ENCODE measurements around the gene MACROD1.
A peak's percentile ranks its signal among the peaks of the same experiment; 100 is the strongest.
"Not testable (repeated sequence)": the region's sequence is repeated elsewhere in the genome, so short reads cannot be mapped to it uniquely, and the experiment has no call there.

MACROD1 gene

DNA sequence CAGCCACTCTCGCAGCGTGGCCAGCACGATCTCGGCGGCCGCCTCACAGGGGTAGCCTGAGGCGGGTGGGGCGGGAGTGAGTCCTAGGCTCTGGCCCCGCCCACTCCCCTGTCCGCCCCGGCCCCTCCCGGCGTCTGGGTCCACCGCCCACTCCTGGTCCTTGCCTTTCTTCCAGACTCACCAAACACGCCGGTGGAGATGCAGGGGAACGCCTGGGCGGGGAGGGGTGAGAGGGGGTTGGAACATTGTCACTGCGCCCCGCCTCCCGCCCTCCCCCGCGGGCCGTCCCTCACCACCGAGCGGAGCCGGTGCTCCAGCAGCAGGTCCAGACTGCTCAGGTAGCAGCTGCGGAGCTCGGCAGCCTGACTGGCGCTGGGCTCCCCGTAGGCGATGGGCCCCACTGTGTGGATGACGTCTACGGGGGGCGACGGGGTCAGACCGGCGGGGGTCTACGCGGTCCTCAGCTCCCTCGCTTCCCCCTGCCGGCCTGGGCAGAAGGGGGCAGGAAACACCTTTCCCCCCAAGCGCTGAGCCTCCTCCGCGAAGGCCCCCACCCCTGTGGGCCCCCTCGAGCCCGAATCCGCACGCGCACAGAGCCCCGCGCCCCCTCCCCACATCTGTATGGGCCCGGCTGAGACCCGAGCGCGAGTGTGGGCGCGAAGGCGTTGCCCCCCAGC lies 166.4 kb downstream of the MACROD1 start:
- peak; percentile 24 to 37 for DNase-seq (ENCODE audit: low read depth in 2 of 2)

DNA sequence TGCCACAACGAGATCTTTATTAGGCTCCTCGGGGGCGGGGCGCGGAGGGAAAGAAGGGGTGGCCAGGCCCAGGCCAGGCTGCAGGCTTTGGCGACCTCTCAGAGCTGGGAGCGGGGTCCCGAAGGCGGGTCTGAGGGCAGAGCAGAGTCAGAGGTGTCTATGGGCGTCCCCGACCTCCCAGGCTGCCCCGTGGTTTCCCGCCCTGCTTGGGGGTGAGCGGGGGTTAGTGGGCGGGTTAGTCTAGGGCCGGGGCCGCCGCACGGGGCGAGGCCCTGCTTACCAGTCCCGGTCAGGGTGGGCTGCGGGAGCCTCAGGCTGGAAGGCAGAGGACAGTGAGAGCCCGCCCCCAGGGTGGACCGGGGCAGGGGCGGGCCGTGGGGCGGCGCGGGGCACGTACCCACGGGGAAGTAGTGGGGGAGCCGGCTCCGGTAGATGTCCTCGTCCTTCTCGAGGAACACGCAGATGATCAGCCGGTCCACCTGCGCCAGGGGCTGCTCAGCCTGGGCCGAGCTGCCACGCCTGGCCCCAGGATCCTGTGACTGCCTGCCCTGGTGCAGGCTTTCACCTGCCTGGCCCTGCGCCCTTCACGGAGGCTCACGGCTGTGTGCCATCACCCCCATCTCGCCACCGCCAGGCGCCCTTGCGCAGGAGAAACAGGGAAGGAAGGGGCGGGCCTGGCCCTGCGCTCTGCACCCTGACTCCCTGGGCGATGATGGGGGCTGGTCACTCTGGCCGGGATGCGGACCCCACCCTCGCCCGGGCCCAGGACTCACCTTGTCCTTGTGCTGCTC lies 167.2 kb downstream of the MACROD1 start:
- DNase-seq (ENCODE audit: low read depth in 2 of 2) = no peak

DNA sequence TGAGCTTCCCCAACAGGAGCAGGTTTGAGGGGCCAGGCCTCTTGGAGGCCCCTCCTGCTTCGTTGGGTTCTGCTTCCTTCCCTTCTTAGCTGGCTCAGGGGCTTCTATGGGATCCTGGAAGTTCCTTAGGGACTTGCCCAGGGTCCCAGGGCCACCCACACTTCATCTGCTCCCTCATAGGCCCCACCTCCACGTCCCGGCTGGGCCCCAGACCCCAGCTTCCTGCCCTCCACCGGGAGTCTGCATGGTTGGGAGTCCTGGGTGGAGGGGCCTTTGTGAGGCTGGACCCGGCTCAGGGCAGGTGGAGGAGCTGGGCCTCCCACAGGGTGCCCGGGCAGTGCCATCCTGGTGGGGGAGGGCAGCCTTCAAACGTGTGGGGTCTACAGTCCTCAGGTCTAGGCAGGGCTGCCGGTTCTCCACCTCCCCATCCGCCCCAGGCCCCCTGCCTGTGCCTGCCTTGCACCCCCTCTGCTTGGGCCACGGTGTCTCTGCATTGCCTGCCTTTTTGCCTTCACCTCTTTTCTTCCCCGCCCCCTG lies 168.0 kb downstream of the MACROD1 start:
- DNase-seq (ENCODE audit: low read depth in 2 of 2) = no peak

DNA sequence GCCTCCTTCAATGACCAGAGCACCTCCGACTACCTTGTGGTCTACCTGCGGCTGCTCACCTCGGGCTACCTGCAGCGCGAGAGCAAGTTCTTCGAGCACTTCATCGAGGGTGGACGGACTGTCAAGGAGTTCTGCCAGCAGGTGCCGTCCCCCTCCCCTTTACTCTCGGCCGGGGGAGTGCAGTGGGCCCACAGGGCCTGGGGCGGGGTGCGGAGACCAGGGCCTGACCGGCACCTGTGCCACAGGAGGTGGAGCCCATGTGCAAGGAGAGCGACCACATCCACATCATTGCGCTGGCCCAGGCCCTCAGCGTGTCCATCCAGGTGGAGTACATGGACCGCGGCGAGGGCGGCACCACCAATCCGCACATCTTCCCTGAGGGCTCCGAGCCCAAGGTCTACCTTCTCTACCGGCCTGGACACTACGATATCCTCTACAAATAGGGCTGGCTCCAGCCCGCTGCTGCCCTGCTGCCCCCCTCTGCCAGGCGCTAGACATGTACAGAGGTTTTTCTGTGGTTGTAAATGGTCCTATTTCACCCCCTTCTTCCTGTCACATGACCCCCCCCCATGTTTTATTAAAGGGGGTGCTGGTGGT lies 168.7 kb downstream of the MACROD1 start:
- no peak for DNase-seq (ENCODE audit: low read depth in 2 of 2)

DNA sequence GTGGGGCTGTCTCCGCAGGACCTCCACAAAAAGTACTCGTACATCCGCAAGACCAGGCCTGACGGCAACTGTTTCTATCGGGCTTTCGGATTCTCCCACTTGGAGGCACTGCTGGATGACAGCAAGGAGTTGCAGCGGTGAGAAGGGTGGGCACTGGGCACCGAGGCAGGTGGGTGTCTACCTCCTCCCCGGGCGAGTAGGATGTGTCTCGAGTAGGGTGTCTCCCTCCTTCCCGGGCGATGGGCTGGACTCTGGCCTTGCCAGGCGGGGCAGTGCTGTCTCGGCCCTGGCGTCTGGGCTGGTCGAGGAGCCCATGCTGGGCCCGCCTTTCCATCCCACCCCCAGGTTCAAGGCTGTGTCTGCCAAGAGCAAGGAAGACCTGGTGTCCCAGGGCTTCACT lies 169.4 kb downstream of the MACROD1 start:
- DNase-seq (ENCODE audit: low read depth in 2 of 2) = no peak

DNA sequence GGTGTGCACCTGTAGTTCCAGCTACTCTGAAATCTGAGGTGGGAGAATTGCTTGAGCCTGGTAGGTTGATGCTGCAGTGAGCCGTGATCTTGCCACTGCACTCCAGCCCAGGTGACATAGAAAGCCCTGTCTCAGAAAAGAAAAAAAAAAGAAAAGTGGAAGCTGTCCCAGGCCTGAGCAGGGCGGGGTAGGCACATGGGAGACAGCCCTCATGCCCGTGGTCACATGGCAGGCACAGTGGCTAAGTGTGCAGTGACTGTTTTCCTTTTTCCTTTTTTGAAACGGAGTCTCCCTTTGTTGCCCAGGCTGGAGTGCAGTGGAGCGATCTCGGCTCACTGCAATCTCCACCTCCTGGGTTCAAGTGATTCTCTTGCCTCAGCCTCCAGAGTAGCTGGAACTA lies 171.9 kb downstream of the MACROD1 start:
- no peak for DNase-seq (ENCODE audit: low read depth in 2 of 2)

DNA sequence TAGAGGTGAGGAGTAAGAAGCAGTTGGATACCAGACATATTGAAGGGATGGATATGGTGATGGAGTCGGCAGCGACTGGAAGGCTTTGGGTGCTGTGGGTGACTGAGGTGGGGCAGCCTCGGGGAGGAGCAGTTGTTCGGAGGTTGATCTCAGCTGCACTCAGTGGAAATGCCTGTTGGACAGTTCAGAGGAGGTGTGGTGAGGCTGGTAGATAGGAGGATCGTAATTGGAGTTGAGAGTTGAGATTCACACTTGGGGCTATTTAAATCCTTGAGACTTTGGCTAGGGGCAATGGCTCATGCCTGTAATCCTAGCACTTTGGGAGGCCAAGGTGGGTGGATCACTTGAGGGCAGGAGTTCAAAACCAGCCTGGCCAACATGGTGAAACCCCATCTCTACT lies 172.8 kb downstream of the MACROD1 start:
- no peak for DNase-seq (ENCODE audit: low read depth in 2 of 2)

DNA sequence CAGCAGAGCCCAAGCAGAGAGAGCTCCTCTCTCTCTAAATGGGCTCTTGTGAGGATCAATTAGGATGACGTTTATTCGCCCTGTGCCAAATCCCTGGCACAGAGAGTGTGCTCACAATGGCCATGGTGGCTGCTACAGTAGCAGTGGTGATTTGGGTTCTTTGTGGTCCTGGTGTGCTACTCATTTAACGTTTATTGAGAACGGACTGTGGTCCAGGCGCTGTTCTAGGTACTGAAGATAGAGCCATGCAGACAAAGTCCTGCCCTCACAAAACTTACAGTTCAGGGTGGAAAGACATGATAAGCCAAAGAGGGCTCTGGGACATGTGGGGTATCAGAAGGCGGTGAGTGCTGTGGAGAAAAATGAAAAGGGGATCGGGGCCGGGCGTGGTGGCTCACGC lies 174.4 kb downstream of the MACROD1 start:
- DNase-seq (ENCODE audit: low read depth in 2 of 2) = no peak

DNA sequence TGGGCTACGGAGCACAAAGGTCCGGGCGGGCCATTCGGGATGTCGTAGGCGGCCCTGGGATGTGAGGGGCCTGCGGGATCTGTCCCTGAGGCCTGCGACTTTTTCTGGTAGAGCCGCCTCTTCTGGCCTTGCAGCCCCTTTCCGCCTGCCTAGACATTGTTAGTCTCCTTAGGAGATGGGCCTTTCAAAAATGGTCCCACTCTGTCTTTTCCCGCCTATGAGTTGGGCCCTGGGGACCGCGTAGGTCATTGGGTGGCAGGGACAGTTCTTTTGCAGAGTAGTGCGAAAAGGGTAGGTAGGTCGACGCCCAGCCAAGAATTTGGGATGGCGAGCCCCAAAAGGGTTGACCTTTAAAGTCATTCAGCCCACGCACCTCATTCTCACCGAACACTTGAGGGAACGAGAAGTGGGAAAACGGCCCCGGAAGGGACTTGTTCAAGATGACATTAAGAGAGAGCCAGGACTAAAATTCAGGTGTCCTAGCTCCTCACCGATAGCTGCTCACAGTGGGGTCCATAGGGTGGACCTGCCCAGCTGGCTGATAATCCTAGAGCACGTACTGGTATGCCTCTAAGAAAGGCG lies 178.9 kb downstream of the MACROD1 start:
- no peak for DNase-seq (ENCODE audit: low read depth in 2 of 2)

DNA sequence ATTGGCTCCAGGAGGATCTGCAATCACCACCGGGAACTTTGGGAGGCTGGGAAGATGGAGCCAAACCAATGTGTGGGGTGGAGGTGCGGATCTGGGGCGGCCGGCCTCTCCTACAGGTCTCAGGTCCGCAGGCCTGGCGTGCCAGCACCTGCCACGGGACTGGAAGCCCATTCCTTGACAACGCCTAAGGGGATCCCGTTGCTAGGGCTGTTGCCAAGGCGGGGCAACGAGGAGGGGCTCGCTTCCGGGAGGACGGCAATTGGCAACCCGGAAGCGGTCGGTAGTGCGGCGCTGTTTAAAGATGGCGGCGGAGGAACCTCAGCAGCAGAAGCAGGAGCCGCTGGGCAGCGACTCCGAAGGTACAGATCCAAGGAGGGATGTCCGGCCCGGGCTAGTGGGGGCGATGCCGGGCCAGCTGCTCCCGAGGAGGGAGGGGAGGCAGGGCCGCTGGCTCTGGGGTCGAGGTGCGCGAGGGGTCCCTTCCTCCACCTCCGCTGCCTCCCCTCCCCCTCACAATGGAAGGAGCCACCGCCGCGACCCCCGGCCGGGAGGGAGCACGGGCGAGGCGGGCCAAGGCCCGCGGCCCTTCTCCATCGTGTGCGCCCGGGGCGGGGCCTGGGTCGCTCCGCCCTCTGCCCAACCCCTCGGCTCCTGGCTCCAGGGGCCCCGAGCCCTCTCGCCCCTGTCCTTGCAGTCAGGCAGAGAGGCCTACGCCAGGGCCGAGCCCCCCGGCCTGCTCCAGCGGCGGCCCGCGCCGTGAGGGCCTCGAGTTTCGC lies 179.6 kb downstream of the MACROD1 start, which contains the start of gene OTUB1:
Gene OTUB1, plus strand, starts transcription at position 283 of the 776 bp plus-strand sequence. Its CDS starts 19 bp downstream, at position 302.
- peak; percentile 71 to 73 for DNase-seq (ENCODE audit: low read depth in 2 of 2)

DNA sequence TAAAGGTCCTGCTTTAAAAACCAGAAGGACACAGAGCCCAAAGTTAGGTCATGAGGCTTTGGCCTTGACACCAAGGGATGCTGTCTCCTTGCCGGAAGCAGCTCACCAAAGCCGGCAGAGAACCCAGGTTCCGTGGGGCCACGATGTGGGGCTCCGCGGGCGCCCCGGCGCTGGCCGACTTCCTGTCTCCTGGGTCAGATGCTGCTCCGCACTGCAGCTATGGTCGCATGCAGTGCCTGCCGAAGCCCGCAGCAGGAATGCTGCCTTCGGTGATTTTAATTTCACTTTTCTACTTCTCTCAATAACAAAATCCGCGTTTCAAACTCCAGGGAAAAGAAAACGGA lies 180.1 kb downstream of the MACROD1 start:
- peak in 1 of 2 donors; percentile 32 for DNase-seq (ENCODE audit: low read depth in 2 of 2)

DNA sequence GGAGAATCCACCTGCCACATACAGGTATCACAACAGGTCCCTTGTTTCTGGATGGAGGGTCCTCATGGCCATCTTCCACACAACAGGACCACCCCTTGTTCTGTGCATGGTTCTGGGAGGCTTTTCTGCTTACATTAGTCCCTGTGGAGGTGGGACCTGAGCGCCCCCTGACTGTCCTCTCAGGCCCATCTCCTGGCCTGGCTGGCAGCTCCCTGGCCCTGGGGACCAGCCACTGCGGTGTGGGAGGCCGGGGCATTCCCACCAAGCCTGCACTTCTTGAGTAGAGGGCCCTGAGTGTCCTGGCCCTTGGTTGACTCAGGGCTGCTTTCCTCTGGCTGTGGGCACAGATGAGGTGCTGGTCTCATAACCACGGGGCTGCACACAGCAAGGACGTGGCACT lies 186.5 kb downstream of the MACROD1 start:
- DNase-seq (ENCODE audit: low read depth in 2 of 2) = no peak

DNA sequence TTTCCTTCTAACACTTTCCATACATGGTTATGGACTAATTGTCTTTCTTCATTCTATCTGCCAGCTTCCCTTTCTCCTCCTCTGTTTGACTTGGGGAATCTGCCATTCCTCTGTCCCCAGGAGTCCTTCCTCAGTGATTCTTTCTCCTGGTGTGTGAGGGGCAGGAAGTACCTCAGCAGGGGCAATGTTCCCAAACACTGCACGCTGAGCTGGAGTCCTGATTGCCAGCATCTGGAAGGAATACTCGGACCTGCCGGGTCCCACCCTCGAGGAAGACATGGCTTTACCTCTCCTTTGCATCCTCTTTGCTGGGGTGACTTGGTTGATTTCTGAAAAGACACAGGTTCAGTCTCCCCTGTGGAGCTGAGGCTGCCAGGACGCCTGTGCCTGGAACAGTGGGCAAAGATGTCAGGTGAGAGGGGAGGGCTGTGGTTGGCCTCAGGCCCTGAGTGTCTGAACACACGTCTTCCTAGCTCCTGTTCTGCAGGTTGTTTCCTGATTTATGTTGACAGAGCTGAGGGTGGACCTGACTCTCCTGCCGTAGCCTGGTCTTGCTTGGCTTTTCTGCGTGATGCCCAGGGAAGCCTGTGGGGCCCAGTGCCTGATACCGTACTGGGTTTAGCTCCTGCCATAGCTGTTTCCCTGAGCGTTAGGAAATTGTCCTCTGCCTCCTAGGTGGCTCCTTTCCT lies 187.2 kb downstream of the MACROD1 start:
- no peak for DNase-seq (ENCODE audit: low read depth in 2 of 2)

DNA sequence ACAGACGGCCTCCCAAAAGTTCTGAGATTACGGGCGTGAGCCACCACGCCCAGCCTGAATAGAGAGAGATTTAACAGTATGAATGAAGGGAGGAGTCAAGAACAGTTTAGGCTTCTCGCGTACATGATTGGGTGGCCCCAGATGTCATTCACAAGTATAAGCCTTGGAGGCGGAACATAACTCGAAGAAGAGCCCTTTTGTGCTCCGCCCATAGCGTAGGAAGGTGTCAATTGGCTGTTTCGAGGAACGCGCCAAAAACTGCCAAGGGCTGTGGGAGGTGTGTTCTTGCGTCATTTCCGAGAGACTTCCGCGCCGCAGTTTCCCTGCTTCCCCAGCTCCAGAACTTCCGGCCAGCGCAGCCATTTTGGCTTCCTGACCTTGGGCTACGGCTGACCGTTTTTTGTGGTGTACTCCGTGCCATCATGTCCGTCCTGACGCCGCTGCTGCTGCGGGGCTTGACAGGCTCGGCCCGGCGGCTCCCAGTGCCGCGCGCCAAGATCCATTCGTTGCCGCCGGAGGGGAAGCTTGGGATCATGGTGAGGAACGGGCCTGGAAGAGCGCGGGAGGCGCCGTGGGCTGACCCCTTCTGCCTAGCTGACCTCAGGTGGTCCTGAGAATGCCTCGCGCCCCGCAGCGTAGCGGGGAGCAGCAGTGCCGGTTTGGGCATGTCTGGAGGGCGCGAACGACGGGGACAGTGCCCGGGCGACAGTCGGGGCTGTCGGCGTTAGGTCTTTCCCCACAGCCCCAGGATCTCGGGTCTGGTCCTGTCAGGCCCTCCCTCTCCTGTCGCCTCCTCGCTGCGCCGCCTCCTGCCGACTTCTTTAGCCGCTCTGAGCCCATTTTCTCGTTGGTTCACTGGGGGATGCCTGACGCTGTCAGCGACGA lies 191.4 kb downstream of the MACROD1 start, which contains the start of gene COX8A:
Gene COX8A, plus strand, starts transcription at position 362 of the 885 bp plus-strand sequence. Its CDS starts 61 bp downstream, at position 423.
- peak; percentile 87 to 89 for DNase-seq (ENCODE audit: low read depth in 2 of 2)

DNA sequence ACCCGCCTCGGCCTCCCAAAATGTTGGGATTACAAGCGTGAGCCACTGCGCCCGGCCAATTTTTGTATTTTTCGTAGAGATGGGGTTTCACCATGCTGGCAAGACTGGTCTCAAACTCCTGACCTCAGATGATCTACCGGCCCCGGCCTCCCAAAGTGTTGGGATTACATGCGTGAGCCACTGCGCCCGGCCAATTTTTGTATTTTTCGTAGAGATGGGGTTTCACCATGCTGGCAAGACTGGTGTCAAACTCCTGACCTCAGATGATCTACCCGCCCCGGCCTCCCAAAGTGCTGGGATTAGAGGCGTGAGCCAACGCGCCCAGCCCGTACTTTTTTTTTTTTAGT lies 192.0 kb downstream of the MACROD1 start:
- DNase-seq (ENCODE audit: low read depth in 2 of 2) = not testable (repeated sequence)

DNA sequence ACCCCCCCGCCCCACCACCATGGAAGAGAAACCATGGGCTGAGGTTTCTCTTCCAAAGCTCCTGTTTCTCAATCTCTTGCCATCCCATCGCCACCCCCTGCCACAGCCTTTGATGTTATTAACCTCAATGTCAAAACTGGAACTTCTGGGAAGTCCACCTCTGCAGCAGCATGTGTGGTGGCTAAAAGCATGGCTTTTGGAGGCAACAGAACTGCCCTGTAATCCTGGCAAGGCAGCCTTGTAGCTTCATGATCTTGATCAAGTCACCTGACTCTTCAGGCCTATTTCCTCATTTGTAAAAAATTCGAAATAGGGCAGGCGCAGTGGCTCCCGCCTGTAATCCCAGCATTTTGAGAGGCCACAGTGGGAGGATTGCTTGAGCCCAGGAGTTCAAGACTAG lies 195.0 kb downstream of the MACROD1 start:
- no peak for DNase-seq (ENCODE audit: low read depth in 2 of 2)

DNA sequence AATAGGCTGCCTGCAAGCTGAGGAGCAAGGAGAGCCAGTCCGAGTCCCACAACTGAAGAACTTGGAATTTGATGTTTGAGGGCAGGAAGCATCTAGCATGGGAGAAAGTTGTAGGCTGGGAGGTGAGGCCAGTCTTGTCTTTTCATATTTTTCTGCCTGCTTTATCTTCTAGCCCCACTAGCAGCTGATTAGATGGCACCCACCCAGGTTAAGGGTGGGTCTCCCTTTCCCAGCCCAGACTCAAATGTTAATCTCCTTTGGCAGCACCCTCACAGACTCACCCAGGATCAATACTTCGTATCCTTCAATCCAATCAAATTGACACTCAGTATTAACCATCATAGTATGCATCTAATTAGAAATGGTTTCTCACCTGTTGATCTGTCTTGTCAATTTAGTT lies 196.5 kb downstream of the MACROD1 start:
- DNase-seq (ENCODE audit: low read depth in 2 of 2) = no peak

DNA sequence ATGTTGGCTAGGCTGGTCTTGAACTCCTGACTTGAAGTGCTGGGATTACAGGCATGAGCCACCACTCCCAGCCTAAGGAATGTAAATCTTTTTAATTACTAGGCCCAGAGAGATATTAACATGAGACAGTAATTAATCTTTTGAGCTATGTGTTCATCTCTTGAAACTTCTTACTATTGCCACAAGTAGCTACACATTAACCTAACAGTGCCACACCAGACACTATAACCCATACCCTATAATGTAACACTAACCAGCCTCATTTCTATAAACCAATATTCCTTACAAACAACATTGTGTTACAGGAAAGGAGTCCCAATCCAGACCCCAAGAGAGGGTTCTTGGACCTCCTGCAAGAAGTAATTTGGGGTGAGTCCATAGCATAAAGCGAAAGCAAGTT lies 199.5 kb downstream of the MACROD1 start:
- DNase-seq (ENCODE audit: low read depth in 2 of 2) = no peak

DNA sequence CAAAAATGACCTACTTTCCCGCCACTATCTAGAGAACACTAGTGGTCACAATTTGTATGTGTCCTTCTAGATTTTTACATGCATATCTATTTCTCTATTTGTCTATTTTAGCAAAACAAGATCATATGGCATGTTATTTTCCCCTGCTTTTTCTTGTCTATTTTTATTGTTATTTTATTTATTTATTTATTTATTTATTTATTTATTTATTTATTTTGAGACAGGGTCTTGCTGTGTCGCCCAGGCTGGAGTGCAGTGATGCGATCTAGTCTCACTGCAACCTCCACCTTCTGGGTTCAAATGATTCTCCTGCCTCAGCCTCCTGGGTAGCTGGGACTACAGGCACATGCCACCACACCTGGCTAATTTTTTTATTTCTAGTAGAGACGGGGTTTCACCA lies 202.0 kb downstream of the MACROD1 start:
- DNase-seq (ENCODE audit: low read depth in 2 of 2) = not testable (repeated sequence)
